Gastroesophageal sphincter (tissue), 4 donors: ENCODE data around the gene SNCAIP. TPM values are rescaled to one million over a fixed set of nuclear protein-coding genes. Genes with fewer than 3 reads are reported as not detected.

Experiments used
- ATAC-seq: fragments of 150-250 bp; one replicate; pipeline ENCODE4 v1.9.1; 2016; ENCODE audit warnings: mild to moderate bottlenecking, moderate library complexity
- H3K27ac ChIP-seq, 4 donors: fragments of 200-600 bp; sonication (generic) in 3 of 4; 1 replicate in 3 of 4; 2 replicates in 1 of 4; pipeline ENCODE4 v1.5.1; 2016 to 2019
- H3K27me3 ChIP-seq: fragments of 200-600 bp; sonication (generic); one replicate; pipeline ENCODE4 v1.5.1; 2019
- H3K36me3 ChIP-seq, 2 donors: fragments of 200-600 bp; sonication (generic); one replicate each; pipeline ENCODE4 v1.5.1; 2019; ENCODE audit warnings: control low read depth in 1 of 2
- H3K4me1 ChIP-seq, 3 donors: fragments of 200-600 bp; sonication (generic); 1 replicate in 2 of 3; 2 replicates in 1 of 3; pipeline ENCODE4 v1.5.1; 2016 to 2019; ENCODE audit warnings: control low read depth in 2 of 3
- H3K4me3 ChIP-seq, 2 donors: fragments of 200-600 bp; sonication (generic); one replicate each; pipeline ENCODE4 v1.5.1; 2019; ENCODE audit warnings: mild to moderate bottlenecking in 1 of 2, moderate library complexity in 1 of 2
- H3K9me3 ChIP-seq, 3 donors: fragments of 200-600 bp; sonication (generic); one replicate each; pipeline ENCODE4 v1.5.1; 2017 to 2019; ENCODE audit warnings: control low read depth in 2 of 3
- EP300 ChIP-seq: sonication (generic); formaldehyde crosslinking; IDR thresholded peaks from one replicate; pipeline ENCODE4 v1.6.1; 2017; ENCODE audit warnings: antibody characterized with exemption, mild to moderate bottlenecking
- POLR2A ChIP-seq, 2 donors: fragments of 450-650 bp; IDR thresholded peaks; one replicate each; pipeline ENCODE4 v1.6.1; 2017; ENCODE audit warnings: antibody characterized with exemption in 2 of 2, mild to moderate bottlenecking in 2 of 2, moderate library complexity in 1 of 2
- POLR2AphosphoS5 ChIP-seq: sonication (generic); formaldehyde crosslinking; IDR thresholded peaks from one replicate; pipeline ENCODE4 v1.6.1; 2017; ENCODE audit warnings: antibody characterized with exemption
- WGBS, 2 donors: methylation state at CpG; one replicate each; pipeline ENCODE4 v1.1.5; 2018; ENCODE audit warnings: low coverage in 1 of 2; 5-methylcytosine and 5-hydroxymethylcytosine counted together
- total RNA-seq, 4 donors: library from RNA; depleted of rRNA; stranded (reverse); fragments of >200 nt; gene quantifications; one replicate each; pipeline ENCODE4 v1.1.0, GENCODE V29; 2016
- TF ChIP-seq, protein P1 (sequence below), 4 experiments: fragments of 200-600 bp in 2 of 4; fragments of 450-650 bp in 2 of 4; sonication (generic) in 1 of 4; IDR thresholded peaks; one replicate each; pipeline ENCODE4 v1.5.1; 2017 to 2019; ENCODE audit warnings: antibody characterized with exemption in 4 of 4, mild to moderate bottlenecking in 2 of 4, moderate library complexity in 2 of 4

Gene SNCAIP
- total RNA-seq, 4 donors from 2014 or later: 1.1 to 2.9 (median 1.9) TPM

GRCh38 chr5:122494109-122494508, 182.1 kb downstream of the SNCAIP start:
- no peaks in the 10 kb centered on the region for H3K27me3 ChIP-seq
- WGBS, 2 donors: 38 to 83% methylated on average over 1 to 2 of the region's 4 CpGs
- H3K4me3 ChIP-seq: no peak overlapping the region
- no peak overlapping the region for H3K27ac ChIP-seq
- ATAC-seq: no peak
- no peaks in the 10 kb centered on the region for H3K36me3 ChIP-seq
- no peak for TF ChIP-seq POLR2AphosphoS5
- H3K4me1 ChIP-seq: peaks cover 0 to 6% (median 0%) of the 10 kb centered on the region in 3 donors
- H3K9me3 ChIP-seq: no peaks in the 10 kb centered on the region

- Histone ChIP-seq H3K27me3 (no peaks in the 10 kb centered on the region), H3K9me3 (no peaks in the 10 kb centered on the region), H3K36me3 (no peaks in the 10 kb centered on the region), H3K4me1 (peaks cover 0 to 15% (median 0%) of the 10 kb centered on the region in 3 donors), H3K4me3 (no peak overlapping the region), H3K27ac (no peak overlapping the region)
- 67 to 72% methylated on average over 2 of the region's 2 CpGs for WGBS, 2 donors
- no peak for TF ChIP-seq EP300
- TF ChIP-seq POLR2AphosphoS5: no peak
- TF ChIP-seq POLR2A (IDR thresholded peaks at IDR 0.05): no peak
- TF ChIP-seq, protein P1, sequence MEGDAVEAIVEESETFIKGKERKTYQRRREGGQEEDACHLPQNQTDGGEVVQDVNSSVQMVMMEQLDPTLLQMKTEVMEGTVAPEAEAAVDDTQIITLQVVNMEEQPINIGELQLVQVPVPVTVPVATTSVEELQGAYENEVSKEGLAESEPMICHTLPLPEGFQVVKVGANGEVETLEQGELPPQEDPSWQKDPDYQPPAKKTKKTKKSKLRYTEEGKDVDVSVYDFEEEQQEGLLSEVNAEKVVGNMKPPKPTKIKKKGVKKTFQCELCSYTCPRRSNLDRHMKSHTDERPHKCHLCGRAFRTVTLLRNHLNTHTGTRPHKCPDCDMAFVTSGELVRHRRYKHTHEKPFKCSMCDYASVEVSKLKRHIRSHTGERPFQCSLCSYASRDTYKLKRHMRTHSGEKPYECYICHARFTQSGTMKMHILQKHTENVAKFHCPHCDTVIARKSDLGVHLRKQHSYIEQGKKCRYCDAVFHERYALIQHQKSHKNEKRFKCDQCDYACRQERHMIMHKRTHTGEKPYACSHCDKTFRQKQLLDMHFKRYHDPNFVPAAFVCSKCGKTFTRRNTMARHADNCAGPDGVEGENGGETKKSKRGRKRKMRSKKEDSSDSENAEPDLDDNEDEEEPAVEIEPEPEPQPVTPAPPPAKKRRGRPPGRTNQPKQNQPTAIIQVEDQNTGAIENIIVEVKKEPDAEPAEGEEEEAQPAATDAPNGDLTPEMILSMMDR (IDR thresholded peaks at IDR 0.05): no peak
- no peak for ATAC-seq
These were observed 186.1 kb downstream of the SNCAIP start for GRCh38 chr5:122498163-122498562.

- no peak for TF ChIP-seq EP300
- TF ChIP-seq, protein P1 (IDR thresholded peaks at IDR 0.05): no peak
- TF ChIP-seq POLR2A (IDR thresholded peaks at IDR 0.05): no peak
- no peak for TF ChIP-seq POLR2AphosphoS5
- ATAC-seq: peak; percentile 27
- Histone ChIP-seq H3K27ac (no peak overlapping the region), H3K36me3 (no peaks in the 10 kb centered on the region), H3K4me1 (peaks cover 0 to 9% (median 0%) of the 10 kb centered on the region in 3 donors), H3K9me3 (no peaks in the 10 kb centered on the region), H3K27me3 (no peaks in the 10 kb centered on the region), H3K4me3 (no peak overlapping the region)
These were observed 187.5 kb downstream of the SNCAIP start for GRCh38 chr5:122499585-122499984.

- ATAC-seq: peak; percentile 78
- no peak overlapping the region for H3K4me3 ChIP-seq
- H3K4me1 ChIP-seq: peaks cover 0 to 9% (median 0%) of the 10 kb centered on the region in 3 donors
- no peaks in the 10 kb centered on the region for H3K9me3 ChIP-seq
- H3K27me3 ChIP-seq: no peaks in the 10 kb centered on the region
- WGBS, 2 donors: 25 to 32% methylated on average over 7 to 11 of the region's 12 CpGs
- peak overlapping the region in 2 of 4 donors; percentile 32 to 44 for H3K27ac ChIP-seq
- no peaks in the 10 kb centered on the region for H3K36me3 ChIP-seq
- TF ChIP-seq, protein P1 (IDR thresholded peaks at IDR 0.05): peak; percentile 25 to 58 (median 26)
- no peak for TF ChIP-seq POLR2AphosphoS5
These were observed 188.4 kb downstream of the SNCAIP start for GRCh38 chr5:122500245-122501088.

- Histone ChIP-seq H3K27me3 (no peaks in the 10 kb centered on the region), H3K36me3 (no peaks in the 10 kb centered on the region), H3K9me3 (no peaks in the 10 kb centered on the region), H3K27ac (peak overlapping the region in 2 of 4 donors; percentile 32 to 35), H3K4me1 (peaks cover 0 to 9% (median 0%) of the 10 kb centered on the region in 3 donors), H3K4me3 (no peak overlapping the region)
- peak; percentile 41 for ATAC-seq
- TF ChIP-seq, protein P1 (IDR thresholded peaks at IDR 0.05): no peak
- TF ChIP-seq POLR2A (IDR thresholded peaks at IDR 0.05) (no peak), POLR2AphosphoS5 (peak; percentile 23)
- 15 to 24% methylated on average over 2 of the region's 2 CpGs for WGBS, 2 donors
These were observed 189.0 kb downstream of the SNCAIP start for GRCh38 chr5:122501089-122501435.
